Measurements from ENCODE around the gene TMEM80.

The TMEM80 gene

GRCh38 chr11:702462-703461, 7.1 kb downstream of the TMEM80 start:
- DNase-seq = no peak

- no peak for DNase-seq
Measured at GRCh38 chr11:703506-703905, 7.9 kb downstream of the TMEM80 start.

DNA sequence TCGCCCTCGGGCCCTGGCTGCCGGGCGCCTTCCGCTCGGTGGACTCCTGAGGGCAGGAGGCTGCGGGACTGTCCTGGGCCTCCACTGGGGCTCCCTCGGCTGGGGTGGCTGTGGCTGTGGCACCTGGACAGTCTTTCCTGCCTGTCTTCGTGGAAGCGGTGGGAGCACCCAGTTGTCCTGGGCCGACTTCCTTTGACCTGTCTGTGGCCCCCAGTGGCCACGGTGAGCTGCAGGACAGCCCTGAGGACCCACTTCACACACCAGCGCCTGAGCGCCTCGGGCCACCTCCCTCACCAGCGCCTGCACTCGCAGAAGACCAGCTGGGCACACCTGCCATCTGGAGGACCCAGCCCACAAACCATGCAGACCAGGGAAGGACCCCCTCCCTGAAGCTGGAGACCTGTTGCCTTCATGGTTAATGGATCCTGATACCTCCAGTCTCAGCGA, 8.6 kb downstream of the TMEM80 start:
- no peak for DNase-seq

DNA sequence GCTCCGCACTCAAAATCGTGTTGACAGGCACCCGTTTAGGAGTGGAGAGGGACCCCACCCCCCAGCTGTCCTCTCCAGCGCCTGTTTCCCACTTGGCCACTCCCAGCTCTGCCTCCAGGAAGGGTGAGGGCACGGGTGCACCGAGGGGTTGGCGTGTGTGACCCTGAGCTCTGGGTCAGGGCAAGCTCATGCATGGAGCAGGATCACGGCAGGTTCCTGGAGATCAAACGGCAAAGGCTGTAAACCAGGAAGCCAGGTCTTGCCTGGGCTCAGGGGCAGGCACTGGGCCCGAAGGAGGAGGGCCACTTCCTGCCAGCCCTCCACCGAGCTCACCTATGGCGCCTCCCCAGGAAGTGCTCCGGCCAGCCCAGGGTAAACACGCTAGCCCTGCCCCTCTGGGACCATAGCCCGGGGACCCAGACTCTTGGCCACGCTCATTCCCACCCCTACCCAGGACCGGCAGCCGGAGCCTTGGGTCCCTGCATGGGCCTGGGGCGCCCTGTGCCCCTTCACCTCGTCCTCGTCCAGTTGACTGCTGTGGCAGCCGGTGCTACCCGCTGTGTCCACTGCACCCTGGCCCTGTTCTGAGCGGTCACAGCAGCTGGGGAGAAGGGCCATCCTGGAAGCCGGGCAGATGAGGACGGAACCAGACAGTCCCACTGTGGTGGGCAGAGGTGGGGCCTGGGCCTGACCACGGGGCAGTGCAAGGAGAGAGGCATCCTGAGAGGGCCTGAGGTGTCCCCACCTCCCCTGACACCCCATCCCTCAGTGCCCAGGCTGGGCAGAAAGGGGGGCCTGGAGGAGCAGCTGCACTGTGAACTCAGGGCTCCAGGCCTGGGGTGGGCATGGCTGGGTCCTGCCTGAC, 9.4 kb downstream of the TMEM80 start:
- no peak for DNase-seq

DNA sequence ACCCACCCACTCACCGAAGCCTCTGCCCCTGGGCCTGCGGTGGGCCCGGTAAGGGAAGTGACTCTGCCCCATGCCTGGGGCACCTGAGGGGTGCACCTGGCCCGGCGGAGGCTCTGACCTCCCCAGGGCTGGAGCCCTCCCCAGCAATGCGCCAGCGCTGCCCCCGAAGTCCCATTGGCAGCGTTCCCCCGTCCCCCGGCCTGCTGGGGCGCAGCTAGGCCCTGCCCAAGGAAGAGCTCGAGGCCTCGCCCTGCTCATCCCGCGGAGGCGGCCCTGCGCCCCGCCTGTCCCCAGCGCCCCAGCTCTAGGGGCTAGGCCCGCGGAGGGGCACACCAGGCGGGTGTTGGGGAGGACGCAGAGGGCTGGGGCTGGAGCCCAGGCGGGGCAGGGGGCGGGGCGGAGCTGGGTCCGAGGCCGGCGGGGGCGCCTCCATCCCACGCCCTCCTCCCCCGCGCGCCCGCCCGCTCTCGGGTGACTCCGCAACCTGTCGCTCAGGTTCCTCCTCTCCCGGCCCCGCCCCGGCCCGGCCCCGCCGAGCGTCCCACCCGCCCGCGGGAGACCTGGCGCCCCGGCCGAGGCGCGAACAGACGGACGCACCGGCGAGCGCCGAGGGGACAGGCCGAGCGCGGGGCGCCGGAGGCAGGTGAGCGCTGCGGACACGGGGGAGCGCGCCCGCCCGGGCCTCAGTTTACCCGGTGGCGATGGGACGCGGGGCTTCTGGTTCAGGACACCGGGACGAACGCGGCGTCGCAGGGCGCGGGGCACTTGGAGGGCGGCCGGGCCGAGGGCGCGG, 10.2 kb downstream of the TMEM80 start, which contains the start of gene EPS8L2:
TSS of gene EPS8L2 (plus strand) at position 586 of the 793 bp plus-strand sequence. CDS start 3,177 bp downstream, outside the sequence.
- DNase-seq = no peak

- DNase-seq = no peak
Measured at GRCh38 chr11:706439-706956, 10.9 kb downstream of the TMEM80 start.

- DNase-seq = no peak
Measured at GRCh38 chr11:706957-707816, 11.6 kb downstream of the TMEM80 start.

GRCh38 chr11:707817-708420, 12.3 kb downstream of the TMEM80 start:
- no peak for DNase-seq

- no peak for DNase-seq
Measured at GRCh38 chr11:708511-708910, 12.9 kb downstream of the TMEM80 start.

DNA sequence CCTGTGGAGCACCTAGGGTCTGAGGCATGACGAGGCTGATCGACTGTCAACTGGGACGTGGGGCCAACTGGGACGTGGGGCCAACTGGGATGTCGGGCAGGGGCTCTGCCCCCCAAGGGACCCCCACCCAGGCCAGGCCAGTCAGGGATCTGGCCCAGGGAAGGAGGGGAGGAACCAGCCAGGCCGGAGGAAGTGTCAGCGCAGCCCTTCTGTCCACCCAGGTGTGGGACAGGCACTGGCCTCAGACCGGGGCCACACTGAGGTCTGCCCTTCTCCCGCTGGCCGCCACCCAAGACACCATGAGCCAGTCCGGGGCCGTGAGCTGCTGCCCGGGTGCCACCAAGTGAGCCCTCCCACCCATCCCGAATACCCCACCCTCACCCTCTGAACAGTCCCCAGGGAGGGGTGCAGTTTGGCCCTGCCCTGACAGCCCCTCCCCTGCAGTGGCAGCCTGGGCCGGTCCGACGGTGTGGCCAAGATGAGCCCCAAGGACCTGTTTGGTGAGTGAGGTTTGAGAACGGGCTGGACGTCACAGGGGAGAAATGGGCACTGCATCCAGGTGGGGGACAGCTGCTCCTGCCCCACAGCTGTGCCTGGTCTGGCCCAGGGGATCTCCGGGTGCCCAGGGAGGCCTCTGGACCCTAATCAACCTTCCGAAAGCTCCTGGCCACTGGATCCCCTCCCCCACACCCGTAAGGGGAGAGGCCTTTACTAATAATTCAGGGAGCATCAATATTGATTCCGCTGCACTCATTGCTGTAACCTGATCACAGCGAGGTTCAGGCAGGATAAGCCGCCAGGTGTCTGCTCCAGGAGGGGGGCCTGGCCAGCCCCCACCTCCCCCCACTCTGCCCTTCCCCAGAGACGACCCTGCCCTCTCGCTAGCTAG, 13.7 kb downstream of the TMEM80 start:
- no peak for DNase-seq

DNA sequence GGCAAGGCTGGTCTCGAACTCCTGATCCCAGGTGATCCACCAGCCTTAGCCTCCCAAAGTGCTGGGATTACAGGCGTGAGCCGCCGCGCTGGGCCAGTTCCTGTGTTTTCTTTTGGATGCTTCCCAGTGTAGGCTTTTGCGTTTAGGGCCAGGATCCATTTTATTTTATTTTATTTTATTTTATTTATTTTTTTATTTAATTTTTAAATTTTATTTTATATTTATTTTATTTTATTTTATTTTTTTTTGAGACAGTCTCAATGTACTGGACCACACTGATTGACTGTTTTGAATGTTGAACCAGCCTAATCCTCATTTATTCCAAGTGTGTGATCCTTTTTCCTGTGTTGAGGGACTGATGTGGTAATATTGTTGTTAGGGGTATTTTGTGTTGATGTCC, 18.8 kb downstream of the TMEM80 start:
- DNase-seq = no peak

DNA sequence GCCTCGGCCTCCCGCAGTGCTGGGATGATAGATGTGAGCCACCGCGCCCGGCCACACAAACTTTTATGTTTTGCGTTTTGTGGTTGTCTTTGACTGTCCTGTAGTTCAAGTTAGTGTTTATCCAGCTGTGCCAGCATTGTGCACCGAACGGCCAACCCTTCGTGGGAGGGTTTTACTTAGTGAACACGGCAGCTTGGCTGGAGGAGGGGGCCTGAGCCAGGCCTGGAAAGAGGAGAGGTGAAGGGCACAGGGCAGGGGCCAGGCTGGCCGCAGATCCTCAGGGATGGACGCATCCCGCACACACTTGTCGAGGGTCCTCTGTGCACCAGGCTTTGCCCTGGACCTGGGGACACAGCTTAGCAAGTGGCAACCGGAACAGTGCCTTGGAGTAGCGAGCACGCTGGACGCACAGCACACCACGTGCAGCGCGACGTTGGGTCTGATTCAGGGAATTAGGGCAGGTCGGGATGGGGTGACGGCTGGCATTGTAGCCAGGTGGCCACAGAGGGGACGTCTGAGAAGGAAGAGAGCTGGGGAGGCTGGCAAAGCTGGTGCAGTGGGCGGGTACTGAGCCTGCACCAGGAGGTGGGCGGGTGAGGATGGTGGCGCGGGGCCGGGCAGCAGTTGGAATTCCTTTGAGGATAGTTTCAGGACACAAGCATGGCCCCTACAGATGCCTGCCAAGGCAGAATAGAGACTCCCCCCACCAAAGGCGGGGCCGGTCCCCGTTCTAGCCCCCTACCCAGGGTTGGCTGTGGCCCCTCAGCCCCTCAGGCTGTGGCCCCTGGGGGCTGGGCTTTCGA, 23.8 kb downstream of the TMEM80 start:
- DNase-seq = no peak

DNA sequence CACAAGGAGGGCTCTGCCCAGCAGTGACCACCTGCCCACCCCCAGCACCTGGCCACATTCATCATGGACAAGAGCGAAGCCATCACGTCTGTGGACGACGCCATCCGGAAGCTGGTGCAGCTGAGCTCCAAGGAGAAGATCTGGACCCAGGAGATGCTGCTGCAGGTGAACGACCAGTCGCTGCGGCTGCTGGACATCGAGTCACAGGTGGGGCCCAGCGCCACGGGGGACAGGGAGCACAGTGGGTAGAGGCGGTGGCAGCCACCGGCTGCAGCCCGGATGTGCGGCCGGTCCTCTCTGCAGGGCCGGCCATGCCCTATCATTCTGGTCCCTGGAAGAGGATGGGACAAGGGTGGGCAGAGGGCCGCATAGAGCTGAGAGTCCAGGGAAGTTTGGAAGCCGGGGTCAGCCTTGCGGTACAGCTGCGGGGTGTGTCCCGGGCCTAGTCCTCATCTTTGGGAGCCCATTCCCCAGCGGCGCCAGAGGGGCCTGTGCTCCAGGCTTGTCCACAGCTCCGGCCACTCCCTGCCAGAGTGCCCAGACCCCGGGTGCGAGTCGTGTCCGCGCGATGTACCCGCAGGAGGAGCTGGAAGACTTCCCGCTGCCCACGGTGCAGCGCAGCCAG, 24.5 kb downstream of the TMEM80 start:
- DNase-seq = no peak

DNA sequence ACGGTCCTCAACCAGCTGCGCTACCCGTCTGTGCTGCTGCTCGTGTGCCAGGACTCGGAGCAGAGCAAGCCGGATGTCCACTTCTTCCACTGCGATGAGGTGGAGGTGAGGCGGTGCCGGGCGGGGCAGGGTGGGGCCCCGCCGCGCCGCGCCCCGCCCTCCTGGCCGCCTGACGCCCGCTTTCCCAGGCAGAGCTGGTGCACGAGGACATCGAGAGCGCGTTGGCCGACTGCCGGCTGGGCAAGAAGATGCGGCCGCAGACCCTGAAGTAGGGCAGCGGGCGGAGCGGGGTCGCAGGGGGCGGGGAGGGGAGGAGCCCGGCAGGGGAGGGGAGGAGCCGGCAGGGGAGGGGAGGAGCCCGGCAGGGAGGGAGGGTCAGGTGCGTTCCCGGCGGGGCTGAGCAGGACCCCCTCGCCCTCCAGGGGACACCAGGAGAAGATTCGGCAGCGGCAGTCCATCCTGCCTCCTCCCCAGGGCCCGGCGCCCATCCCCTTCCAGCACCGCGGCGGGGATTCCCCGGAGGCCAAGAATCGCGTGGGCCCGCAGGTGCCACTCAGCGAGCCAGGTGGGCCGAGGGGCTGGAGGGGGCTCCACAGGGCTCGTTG, 25.1 kb downstream of the TMEM80 start:
- DNase-seq = no peak

DNA sequence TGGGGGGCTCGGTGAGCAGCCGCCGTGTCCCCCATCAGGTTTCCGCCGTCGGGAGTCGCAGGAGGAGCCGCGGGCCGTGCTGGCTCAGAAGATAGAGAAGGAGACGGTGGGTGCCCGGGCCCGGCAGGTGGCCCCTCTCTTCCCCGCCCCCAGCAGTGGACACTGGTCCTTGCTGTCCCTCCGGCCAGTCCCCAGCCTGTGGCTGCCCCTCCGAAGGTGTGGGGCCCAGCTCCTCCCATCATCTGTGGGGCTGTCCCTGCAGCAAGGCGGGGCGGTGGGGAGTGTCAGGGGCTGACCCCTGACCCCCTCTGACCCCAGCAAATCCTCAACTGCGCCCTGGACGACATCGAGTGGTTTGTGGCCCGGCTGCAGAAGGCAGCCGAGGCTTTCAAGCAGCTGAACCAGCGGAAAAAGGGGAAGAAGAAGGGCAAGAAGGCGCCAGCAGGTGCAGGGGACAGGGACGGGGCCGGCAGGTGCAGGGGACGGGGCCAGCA, 25.7 kb downstream of the TMEM80 start:
- DNase-seq = no peak

- DNase-seq = no peak
Measured at GRCh38 chr11:721741-722345, 26.2 kb downstream of the TMEM80 start.

DNA sequence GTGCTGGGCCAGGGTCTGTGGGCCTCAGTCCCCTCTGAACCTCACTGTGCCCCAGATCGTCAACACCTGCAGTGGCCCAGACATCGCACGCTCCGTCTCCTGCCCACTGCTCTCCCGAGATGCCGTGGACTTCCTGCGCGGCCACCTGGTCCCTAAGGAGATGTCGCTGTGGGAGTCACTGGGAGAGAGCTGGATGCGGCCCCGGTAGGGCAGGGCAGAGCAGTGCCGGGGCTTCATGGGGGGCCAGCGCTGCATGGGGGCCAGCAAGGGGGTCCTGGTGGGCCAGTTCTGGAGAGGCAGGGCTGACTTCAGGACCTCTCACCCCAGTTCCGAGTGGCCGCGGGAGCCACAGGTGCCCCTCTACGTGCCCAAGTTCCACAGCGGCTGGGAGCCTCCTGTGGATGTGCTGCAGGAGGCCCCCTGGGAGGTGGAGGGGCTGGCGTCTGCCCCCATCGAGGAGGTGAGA, 26.8 kb downstream of the TMEM80 start:
- DNase-seq = no peak

Measured in activated CD8-positive, alpha-beta memory T cell treated with anti-CD3 and anti-CD28 coated beads, Interleukin-2, amount 50 U/mL, for 48 hours (primary cell).